Suprapubic skin (tissue), 4 donors: ENCODE measurements around the gene UBASH3A. TPM values are rescaled to one million over a fixed set of nuclear protein-coding genes. Genes with fewer than 3 reads are reported as not detected.

Source experiments
- DNase-seq, 2 donors: peaks; one replicate each; pipeline ENCODE4 v3.0.0-alpha.2; 2019; ENCODE audit warnings: low spot score in 2 of 2
- H3K27ac ChIP-seq: fragments of 200-600 bp; sonication (generic); one replicate; pipeline ENCODE4 v1.5.1; 2019
- H3K27me3 ChIP-seq: fragments of 200-600 bp; sonication (generic); one replicate; pipeline ENCODE4 v1.5.1; 2019
- H3K36me3 ChIP-seq: fragments of 200-600 bp; sonication (generic); one replicate; pipeline ENCODE4 v1.5.1; 2019
- H3K4me1 ChIP-seq: fragments of 200-600 bp; sonication (generic); one replicate; pipeline ENCODE4 v1.5.1; 2019
- H3K4me3 ChIP-seq: fragments of 200-600 bp; sonication (generic); one replicate; pipeline ENCODE4 v1.5.1; 2019; ENCODE audit warnings: mild to moderate bottlenecking
- H3K9me3 ChIP-seq: fragments of 200-600 bp; sonication (generic); one replicate; pipeline ENCODE4 v1.5.1; 2019
- CTCF ChIP-seq, 2 donors: fragments of 200-600 bp in 1 of 2; fragments of 450-650 bp in 1 of 2; sonication (generic) in 1 of 2; IDR thresholded peaks; one replicate each; pipeline ENCODE4 v1.5.1; 2016 to 2019; ENCODE audit warnings: antibody characterized with exemption in 2 of 2, mild to moderate bottlenecking in 1 of 2, moderate library complexity in 1 of 2
- EP300 ChIP-seq: sonication (generic); formaldehyde crosslinking; IDR thresholded peaks from one replicate; pipeline ENCODE4 v1.6.1; 2017; ENCODE audit warnings: antibody characterized with exemption
- POLR2A ChIP-seq, 2 donors: fragments of 450-650 bp; IDR thresholded peaks; one replicate each; pipeline ENCODE4 v1.6.1; 2017; ENCODE audit warnings: antibody characterized with exemption in 2 of 2, mild to moderate bottlenecking in 2 of 2, moderate library complexity in 2 of 2
- POLR2AphosphoS5 ChIP-seq, 3 donors: sonication (generic); formaldehyde crosslinking; IDR thresholded peaks; one replicate each; pipeline ENCODE4 v1.6.1; 2017; ENCODE audit warnings: antibody characterized with exemption in 3 of 3
- WGBS: methylation state at CpG from one replicate; pipeline ENCODE4 v1.1.5; 2018; 5-methylcytosine and 5-hydroxymethylcytosine counted together
- total RNA-seq, 4 donors: library from RNA; depleted of rRNA; stranded (reverse); fragments of >200 nt; gene quantifications; one replicate each; pipeline ENCODE4 v1.1.0, GENCODE V29; 2016

Gene UBASH3A
- total RNA-seq, 4 donors from 2014 or later, result 0.36 to 1.0 (median 0.47) TPM; not detected in 1

DNA sequence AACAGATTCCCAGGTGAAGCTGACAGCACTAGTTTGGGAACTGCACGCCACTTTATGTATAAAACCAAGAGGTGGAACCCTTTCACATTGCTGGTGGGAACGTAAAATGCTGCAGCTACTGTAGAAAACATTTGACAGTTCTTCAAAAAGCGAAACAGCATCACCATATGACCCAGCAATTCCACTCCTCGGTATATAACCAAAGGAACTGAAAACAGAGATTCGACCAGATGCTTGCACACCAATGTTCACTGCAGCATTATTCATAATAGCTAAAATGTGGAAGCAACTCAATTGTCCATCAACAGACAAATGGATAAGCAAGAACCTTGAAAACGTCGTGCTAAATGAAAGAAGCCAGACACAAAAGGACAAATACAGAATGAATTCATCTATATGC is 74.8 kb downstream of the UBASH3A start:
- no peak for DNase-seq
- Histone ChIP-seq H3K27me3 (no peaks in the 10 kb centered on the region), H3K27ac (no peak overlapping the region), H3K36me3 (no peaks in the 10 kb centered on the region), H3K4me1 (peaks cover 18% of the 10 kb centered on the region), H3K4me3 (no peak overlapping the region), H3K9me3 (no peaks in the 10 kb centered on the region)
- 51% methylated on average over 7 of the region's 7 CpGs for WGBS
- no peak for TF ChIP-seq POLR2A (IDR thresholded peaks at IDR 0.05)
- TF ChIP-seq EP300, result no peak
- TF ChIP-seq POLR2AphosphoS5 (IDR thresholded peaks at IDR 0.05), result no peak
- no peak for TF ChIP-seq CTCF (IDR thresholded peaks at IDR 0.05)

- no peak overlapping the region for H3K4me3 ChIP-seq
- no peak overlapping the region for H3K27ac ChIP-seq
- no peaks in the 10 kb centered on the region for H3K36me3 ChIP-seq
- no peaks in the 10 kb centered on the region for H3K27me3 ChIP-seq
- 82% methylated on average over 5 of the region's 5 CpGs for WGBS
- TF ChIP-seq POLR2AphosphoS5 (IDR thresholded peaks at IDR 0.05) (no peak), POLR2A (IDR thresholded peaks at IDR 0.05) (no peak), EP300 (no peak)
- peak in 1 of 2 donors; percentile 21 for DNase-seq
- no peaks in the 10 kb centered on the region for H3K9me3 ChIP-seq
- peaks cover 8% of the 10 kb centered on the region for H3K4me1 ChIP-seq
These were observed 75.9 kb downstream of the UBASH3A start for GRCh38 chr21:42479582-42479981.

DNA sequence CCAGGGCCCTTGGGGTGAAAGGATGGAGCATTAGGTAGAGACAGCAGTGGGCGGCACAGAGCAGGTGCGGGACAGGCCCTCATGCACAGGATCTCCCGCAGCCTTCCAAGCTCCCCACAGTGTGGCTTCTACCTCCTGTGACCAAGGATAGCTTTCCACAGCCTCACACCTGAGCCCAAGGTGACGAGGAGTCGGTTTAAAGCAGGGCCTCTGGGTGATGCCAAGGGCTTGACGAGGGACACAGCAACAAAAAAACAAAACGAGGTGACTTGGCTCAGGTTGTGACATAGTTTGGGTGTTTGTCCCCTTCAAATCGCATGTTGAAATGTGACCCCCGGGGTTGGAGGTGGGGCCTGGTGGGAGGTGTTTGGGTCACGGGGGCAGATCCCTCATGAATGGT is 77.0 kb downstream of the UBASH3A start:
- no peak overlapping the region for H3K4me3 ChIP-seq
- WGBS, result 87% methylated on average over 10 of the region's 10 CpGs
- no peak for DNase-seq
- H3K27ac ChIP-seq, result no peak overlapping the region
- peaks cover 2% of the 10 kb centered on the region for H3K4me1 ChIP-seq
- H3K9me3 ChIP-seq, result no peaks in the 10 kb centered on the region
- TF ChIP-seq CTCF (IDR thresholded peaks at IDR 0.05) (no peak), EP300 (no peak), POLR2A (IDR thresholded peaks at IDR 0.05) (no peak), POLR2AphosphoS5 (IDR thresholded peaks at IDR 0.05) (no peak)
- no peaks in the 10 kb centered on the region for H3K36me3 ChIP-seq
- H3K27me3 ChIP-seq, result no peaks in the 10 kb centered on the region

DNA sequence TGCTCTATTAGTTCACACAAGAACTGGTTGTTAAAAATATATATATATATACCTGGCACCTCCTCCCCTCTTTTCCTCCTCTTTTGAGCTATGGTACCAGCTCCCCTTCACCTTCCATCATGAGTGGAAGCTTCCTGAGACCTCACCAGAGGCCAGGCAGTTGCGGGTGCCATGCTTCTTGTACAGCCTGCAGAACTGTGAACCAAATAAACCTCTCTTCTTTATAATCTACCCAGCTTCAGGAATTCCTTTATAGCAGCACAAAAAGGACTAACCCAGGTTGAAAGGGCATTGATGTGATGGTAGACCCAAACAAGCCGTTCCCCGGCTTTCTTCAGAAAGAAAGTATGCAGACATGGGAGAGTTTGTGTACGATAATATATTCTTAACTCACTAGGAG is 77.5 kb downstream of the UBASH3A start:
- TF ChIP-seq POLR2AphosphoS5 (IDR thresholded peaks at IDR 0.05) (no peak), EP300 (no peak), CTCF (IDR thresholded peaks at IDR 0.05) (no peak), POLR2A (IDR thresholded peaks at IDR 0.05) (no peak)
- no peaks in the 10 kb centered on the region for H3K27me3 ChIP-seq
- no peak overlapping the region for H3K27ac ChIP-seq
- no peaks in the 10 kb centered on the region for H3K36me3 ChIP-seq
- WGBS, result 92% methylated on average over 4 of the region's 4 CpGs
- no peak for DNase-seq
- H3K9me3 ChIP-seq, result no peaks in the 10 kb centered on the region
- peaks cover 2% of the 10 kb centered on the region for H3K4me1 ChIP-seq
- H3K4me3 ChIP-seq, result no peak overlapping the region

GRCh38 chr21:42484966-42485365 is 81.3 kb downstream of the UBASH3A start:
- 75% methylated on average over 7 of the region's 7 CpGs for WGBS
- peak in 1 of 2 donors; percentile 21 for DNase-seq
- TF ChIP-seq POLR2A (IDR thresholded peaks at IDR 0.05), result no peak
- TF ChIP-seq CTCF (IDR thresholded peaks at IDR 0.05), result no peak
- TF ChIP-seq POLR2AphosphoS5 (IDR thresholded peaks at IDR 0.05), result no peak
- TF ChIP-seq EP300, result no peak

GRCh38 chr21:42486072-42486471 is 82.4 kb downstream of the UBASH3A start:
- 78% methylated on average over 5 of the region's 6 CpGs for WGBS
- Histone ChIP-seq H3K4me3 (no peak overlapping the region), H3K9me3 (no peaks in the 10 kb centered on the region), H3K36me3 (no peaks in the 10 kb centered on the region), H3K4me1 (peaks cover 2% of the 10 kb centered on the region), H3K27ac (no peak overlapping the region), H3K27me3 (no peaks in the 10 kb centered on the region)
- TF ChIP-seq CTCF (IDR thresholded peaks at IDR 0.05), result no peak
- TF ChIP-seq POLR2A (IDR thresholded peaks at IDR 0.05), result no peak
- TF ChIP-seq EP300, result no peak
- no peak for TF ChIP-seq POLR2AphosphoS5 (IDR thresholded peaks at IDR 0.05)
- DNase-seq, result no peak

More at GRCh38 chr21:42484966-42485365, 81.3 kb downstream of the UBASH3A start:
- Histone ChIP-seq H3K9me3 (no peaks in the 10 kb centered on the region), H3K4me1 (peaks cover 2% of the 10 kb centered on the region), H3K36me3 (no peaks in the 10 kb centered on the region), H3K27ac (no peak overlapping the region), H3K27me3 (no peaks in the 10 kb centered on the region), H3K4me3 (no peak overlapping the region)
